Measurements from ENCODE around the gene EMC9. TPM values are rescaled to one million over a fixed set of nuclear protein-coding genes. Genes with fewer than 3 reads are reported as not detected.

The EMC9 gene
- total RNA-seq, 1 donor from 2014 or later, result 9.5 TPM

DNA sequence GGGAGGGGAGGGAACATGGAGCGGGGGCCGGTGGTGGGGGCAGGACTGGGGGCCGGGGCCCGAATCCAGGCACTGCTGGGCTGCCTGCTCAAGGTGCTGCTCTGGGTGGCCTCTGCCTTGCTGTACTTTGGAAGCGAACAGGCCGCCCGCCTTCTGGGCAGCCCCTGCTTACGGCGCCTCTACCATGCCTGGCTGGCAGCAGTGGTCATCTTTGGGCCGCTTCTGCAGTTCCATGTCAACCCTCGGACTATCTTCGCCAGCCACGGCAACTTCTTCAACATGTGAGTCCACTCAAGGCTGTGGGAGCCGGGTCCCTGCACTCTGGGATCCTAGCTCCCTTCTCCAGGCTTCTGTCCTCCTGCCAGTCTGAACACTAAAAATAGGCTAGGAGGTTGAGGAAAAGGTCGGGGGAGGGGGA lies 9.8 kb downstream of the EMC9 start:
- no peak for DNase-seq

DNA sequence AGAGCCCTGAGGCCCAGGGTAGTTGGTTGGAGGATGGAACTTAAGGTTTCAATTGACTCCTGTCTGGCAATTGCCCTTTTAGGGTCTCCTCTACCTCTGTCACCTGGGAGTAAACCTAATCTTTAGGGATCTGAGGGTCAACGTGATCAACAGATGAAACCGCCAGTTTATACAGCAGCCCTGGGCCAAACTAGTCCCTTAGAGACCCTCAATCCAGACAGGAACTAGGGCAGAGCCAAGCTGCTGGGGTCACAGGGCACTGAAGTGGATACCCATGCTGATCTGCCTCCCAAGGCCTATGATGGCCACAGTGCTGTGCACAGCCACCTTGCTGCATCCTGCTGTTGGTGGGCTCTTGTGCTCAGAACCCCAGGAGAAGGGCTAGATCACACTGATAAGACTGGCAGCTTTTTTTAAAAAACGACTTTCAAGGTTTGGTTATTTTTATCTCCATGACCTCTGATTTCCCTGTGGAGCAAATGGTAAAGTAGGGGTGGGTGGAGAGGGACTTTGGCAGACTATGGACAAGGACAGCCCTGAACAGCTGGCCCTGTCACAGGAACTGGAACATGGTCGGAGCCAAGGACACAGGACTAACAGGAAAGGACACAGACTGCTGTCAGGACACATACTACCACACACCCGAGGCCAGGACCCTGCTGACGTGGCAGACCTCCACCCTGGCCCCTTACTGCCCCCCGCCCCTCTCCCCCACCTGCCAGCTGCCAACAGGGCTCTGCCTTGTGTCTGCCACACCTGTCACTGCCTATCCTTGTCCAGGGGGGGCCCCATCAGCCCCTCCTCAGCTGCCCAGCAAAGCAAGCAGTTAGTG lies 10.5 kb downstream of the EMC9 start:
- DNase-seq, result no peak

DNA sequence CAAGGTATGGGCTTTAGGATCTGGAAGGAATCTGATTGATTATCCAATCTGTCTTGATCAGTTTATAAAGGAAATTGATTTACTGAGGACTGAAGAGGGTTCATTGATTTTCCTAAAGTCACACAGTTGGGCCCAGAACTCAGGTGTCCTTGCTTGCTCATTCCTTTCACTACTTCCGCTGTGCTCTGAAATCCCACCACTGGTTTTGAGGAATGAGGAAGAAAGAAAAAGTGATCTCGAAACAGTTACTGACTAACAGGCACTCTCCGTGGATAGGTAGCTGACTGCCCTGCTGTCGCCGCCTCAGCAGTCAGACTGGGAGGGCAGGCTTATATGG lies 11.0 kb downstream of the EMC9 start, which contains the start of gene FITM1:
Gene FITM1, plus strand, starts transcription at position 280 of the 337 bp plus-strand sequence. CDS start 905 bp downstream, outside the sequence.
- DNase-seq, result no peak

DNA sequence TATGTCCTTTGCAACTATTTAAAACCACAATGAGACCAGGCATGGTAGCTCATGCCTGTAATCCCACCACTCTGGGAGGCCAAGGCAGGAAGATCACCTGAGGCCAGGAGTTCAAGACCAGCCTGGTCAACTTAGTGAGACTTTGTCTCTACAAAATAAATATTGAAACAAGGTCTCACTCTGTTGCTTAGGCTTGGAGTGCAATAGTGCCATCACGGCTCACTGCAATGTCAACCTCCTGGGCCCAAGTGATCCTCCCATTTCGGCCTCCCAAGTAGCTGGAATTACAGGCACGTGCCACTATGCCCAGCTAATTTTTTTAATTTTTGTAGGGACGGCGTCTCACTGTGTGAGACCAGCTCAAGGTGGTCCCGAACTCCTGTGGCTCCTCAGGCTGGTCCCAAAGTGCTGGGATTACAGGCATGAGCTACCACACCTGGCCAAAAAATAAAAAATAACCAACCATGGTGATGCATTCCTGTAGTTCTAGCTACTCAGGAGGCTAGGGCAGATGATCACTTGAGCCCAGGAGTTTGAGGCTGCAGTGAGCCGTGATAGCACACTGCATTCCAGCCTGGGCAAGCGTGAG lies 11.9 kb downstream of the EMC9 start:
- no peak for DNase-seq

DNA sequence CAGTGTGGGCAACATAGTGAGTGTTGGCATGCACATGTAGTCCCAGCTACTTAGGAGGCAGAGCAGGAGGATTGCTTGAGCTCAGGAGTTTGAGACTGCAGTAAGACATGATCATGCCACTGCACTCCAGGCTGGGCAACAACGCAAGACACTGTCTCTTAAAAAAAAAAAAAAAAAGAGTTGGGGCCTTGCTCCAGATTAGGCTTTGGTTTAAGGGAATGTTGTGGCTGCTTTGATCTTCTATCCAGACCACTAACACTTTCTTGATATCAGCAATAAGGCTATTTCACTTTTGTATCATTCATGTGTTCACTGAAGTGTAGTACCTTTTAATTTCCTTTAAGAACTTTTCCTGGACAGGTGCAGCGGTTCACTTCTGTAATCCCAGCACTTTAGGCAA lies 13.7 kb downstream of the EMC9 start:
- no peak for DNase-seq

DNA sequence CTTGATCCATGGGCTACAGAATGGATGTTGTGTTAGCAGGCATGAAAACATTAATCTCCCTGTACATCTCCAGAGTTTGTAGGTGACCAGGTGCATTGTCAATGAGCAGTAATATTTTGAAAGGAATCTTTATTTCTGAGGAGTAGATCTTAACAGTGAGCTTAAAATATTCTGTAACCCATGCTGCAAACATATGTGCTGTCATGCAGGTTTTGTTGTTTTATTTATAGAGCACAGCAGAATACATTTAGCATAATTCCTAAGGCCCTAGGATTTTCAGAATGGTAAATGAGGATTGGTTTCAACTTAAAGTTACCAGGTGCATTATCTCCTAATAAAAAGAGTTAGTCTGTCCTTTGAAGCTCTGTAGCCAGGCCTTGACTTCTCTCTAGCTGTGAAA lies 14.5 kb downstream of the EMC9 start:
- DNase-seq, result no peak

DNA sequence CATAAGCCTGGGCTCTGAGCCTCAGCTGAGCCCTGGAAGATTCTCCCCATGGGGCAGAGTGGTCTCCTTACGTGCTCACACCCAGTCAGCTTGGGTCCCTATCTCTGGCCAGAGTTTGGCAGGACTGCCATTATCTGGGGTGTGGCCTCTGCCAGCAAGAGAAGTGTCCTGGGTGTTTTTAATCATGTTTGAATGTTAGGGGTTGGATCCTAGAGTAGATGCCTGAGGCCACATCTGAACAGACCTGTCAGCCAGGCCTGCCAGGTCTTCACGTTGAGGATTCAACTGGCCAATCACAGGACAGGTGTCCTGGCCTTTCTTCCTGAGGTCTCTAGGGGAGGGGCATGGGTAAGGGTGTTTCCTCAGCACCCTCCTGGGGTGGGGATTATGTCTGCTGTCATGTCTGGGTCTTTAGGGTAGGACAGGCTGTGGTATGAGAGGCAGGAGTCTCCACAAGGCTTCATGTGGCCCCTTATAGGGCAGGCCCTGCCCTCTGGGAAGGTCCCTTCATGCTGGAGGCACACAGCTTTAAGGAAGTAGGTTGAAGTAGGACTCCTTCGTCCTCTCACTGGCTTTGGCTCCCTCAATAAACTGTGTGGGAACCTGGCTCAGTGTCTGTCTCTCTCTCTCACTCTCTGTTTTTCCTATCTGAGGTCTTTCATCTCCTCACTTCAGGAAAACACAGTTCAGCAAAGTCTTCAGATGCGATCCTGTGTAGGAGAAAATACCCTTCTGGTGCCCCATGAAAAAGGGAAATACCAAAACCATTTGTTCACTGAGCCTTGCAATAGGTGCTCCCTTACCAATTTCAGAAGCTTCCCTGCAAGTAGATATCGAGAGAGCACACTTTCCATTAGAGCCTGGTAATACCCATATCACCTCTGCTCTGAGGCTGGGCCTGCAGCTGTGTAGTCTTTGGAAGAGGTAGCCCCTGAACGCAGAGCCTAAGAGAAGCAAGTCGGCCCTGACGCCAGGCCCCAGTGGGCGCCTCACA lies 17.7 kb downstream of the EMC9 start:
- DNase-seq, result no peak

DNA sequence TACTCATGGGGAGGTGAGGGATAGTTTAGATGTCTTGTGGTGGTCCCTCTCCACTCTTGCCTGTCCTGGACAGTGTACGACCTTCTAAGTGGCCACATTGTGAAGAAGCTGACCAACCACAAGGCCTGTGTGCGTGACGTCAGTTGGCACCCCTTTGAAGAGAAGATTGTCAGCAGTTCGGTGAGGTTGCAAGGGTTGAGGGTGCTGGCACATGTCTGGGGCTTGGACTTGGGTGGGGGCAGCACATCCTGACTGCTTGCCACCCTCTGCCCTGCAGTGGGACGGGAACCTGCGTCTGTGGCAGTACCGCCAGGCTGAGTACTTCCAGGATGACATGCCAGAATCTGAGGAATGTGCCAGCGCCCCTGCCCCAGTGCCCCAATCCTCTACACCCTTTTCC lies 18.5 kb downstream of the EMC9 start:
- DNase-seq, result no peak

DNA sequence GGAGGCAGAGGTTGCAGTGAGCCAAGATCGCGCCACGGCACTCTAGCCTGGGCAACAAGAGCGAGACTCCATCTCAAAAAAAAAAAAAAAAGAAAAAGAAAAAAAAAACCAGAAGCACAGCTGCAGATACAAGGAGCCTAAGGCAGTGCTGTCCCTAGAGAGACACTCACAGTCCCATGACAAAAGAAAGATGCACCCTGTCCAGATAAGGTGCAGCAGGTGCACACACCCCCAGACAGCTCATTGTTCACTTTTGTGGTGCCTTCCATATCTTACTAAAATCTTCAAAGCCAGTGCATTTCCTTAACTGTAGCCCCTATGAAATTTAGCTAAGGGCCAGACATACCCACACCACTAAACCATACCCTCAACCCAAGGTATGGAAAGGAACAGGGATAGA lies 19.0 kb downstream of the EMC9 start:
- DNase-seq, result no peak

DNA sequence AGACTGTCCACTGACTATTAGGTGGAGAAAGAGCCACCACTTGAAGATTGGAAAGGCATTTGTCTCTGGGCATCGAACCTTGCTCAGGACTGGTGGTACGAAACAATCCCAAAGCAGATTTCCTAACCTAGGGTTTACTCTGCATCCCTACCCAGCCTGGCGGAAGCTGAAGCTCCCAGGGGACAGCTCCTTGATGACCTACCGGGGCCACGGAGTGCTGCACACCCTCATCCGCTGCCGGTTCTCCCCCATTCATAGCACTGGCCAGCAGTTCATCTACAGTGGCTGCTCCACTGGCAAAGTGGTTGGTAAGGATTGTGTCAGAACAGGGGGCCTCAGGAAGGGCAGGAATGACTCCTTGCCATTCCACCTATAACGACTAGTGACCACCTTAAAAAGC lies 20.2 kb downstream of the EMC9 start:
- DNase-seq, result no peak

DNA sequence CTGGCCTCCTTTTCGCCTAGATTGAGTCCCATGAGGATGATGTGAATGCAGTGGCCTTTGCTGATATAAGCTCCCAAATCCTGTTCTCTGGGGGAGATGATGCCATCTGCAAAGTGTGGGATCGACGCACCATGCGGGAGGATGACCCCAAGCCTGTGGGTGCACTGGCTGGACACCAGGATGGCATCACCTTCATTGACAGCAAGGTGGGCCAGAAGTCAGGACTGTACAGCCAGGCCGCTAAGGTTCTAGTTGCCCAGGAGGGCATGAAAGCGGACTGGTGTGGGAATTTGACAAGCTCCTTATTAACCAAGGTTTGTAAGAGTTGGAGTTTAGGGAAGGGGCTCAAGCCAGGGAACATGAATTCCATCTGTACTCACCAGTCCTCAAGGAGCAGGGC lies 21.7 kb downstream of the EMC9 start:
- no peak for DNase-seq

DNA sequence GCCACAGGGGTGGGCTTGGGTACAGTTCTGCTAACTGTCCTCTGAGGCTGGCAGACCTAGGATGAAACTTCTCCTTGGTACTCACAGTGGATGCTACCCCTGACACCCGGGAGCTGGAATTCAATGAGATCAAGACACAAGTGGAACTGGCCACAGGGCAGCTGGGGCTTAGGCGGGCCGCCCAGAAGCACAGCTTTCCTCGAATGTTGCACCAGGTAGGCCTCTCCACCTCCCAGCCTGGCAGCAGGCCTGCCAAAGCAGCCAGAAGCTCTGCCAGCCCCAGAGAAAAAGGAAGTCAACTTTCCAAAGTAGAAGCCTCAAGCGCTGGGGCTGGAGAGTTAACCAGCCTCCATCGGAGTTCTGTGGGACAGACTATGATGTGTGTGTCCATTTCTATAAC lies 24.2 kb downstream of the EMC9 start:
- no peak for DNase-seq

DNA sequence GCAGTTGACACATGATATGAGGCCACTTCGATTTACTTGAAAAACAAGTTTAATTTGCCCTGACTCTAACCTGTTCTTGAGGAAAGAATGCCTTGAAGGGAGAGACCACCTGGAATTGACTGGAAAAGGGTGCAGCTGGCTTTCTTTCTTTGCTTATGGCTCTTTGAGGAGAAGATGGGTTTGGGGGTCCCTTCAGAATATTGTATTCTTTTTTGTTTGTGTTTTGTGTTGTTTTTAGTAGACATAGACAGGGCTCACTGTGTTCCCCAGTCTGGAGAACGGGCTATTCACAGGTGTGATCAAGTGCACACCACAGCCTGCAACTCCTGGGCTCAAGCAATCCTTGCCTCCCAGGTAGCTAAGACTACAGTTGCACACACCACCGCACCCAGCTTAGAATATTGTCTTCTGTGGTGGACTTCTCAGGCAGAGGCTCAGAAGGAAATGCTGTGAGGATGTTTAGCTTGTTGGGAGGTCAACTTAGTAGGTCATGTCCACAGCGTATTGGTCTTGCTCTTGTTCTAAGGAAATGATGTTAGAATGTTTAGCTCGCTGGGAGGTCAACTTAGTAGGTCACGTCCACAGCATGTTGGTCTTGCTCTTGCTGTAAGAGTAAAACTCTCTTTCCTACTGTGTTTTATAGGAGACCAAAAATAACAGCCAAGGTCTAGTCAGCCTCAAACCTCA lies 25.1 kb downstream of the EMC9 start:
- no peak for DNase-seq

DNA sequence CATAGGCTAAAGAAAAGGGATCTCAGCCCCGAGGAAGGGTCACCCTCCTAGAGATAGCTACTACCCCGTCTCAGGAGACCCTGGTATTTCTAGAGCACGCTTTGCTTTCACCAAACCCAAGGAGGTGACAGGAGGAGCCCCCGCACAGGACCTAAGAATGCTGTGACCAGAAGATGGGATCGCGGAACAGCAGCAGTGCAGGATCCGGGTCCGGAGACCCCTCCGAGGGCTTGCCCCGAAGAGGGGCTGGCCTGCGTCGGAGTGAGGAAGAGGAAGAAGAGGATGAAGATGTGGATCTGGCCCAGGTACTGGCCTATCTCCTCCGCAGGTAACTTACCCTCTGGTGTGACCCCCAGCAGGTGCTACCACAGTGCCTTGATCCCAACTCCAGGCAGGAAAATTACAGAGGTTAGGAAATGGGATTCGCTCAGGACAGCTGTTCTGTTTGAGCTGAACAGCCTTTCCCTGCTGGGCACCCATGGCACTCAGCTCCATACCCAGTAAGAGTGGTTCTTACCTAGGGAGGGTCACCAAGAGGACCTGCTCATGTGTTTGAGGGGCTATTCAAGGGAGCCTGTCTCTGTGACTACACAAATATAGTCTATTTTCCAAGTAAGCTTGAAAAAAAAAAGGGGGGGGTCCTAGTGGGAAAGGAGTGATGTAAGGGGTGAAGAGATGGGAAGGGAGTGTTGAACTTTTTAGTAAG lies 25.8 kb downstream of the EMC9 start:
- DNase-seq, result no peak

DNA sequence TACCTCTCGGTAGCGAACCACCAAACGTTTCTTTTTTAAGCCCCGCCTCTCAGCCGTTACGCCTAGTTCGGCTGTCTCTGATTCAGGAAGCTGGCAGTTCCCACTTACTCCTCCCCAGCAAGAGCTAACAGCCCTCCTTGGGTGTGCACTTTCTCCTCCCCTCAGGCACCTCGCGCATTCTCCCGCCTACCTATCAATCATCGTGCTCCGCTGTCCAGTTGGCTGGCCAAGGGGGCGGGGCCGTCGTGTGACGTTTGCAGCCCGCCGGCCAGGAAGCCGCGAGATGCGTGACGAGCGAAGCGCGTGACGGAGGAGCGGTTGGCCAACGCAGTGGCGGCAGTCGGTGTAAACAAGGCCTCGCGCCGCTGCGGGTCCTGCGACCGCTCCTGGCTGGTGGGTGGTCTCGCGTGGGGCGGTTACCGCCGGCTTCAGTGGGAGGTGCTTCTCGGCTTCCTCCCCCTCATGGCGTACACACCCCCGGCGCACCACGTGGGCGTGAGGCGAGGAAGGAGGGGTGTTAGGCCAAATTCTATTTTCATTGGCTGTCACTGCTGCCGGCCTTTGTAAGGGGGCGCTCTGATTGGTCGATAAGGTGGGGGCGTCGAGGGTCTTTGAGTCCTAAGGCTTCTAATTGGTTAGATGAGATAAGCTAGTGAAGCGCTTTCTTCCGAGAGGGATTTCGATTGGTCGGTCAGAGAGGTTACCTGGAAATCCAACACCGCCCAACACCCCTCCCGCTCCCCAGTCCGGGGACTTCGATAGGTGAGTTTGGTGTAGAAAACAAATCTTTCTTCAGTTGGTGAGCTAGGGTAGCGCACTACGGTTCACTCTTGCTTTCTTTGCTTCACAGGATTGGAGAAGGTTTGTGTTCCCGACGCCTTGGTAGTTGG lies 26.6 kb downstream of the EMC9 start, which contains the start of the genes DCAF11 and NRL:
Gene DCAF11, plus strand, starts transcription at position 246 of the 890 bp plus-strand sequence. CDS start 818 bp downstream, outside the sequence.
Gene NRL, minus strand, starts transcription at position 418 of the 890 bp plus-strand sequence. CDS start 32,101 bp downstream, outside the sequence.
- peak; percentile 98 for DNase-seq

DNA sequence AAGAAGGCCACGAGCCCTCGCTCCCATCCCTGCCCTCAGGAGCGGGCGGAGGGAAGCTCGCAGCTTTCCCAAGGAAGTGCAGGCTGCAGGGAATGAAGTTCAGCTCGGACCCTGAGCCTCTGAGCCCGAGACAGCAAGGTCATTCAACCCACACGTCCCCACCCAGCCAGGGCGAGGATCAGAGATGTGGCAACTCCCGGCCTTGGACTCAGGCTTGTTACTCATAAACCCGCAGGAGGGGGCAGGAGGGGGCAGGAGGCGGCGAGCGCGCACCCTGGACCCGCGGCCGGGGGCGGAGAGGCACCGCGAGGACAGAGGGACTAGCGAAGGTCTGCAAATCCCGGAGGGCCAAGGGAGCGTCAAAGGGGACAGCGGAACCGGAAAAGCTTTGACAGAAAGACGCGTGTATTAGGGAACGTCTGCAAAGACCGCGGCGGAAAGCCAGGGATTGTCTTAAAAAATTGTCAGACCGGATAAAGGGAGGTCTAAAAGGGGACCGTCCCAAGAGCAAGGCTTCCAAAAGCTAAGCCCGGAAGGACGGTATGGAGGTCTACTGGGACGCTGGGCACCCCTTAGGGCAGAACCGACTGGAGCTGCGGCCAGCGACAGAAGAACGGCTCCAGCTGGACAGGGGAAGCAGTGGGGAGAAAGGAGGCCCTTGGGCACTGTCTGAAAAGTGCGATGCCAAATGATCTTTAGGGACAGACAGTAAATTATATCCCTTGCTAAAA lies 27.4 kb downstream of the EMC9 start:
- peak; percentile 85 for DNase-seq

DNA sequence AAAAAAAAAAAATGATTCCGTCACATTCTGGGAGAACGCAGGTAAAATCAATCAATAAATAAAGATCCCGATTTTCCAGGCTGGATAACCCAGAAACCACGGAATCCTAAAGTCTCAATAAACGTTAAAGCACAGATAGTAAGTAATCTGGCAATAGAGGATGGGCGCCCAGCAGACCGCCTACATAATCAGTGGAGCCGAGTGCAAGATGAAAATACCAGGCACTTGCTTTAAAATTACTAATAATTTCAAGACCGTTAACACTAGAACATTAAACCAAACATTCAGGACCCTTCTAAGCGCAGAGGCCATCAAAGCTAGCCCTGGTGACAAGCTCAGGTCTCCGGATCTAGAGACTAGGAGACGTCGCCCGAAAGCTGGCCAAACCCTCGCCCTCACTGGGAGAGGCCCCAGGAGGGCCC lies 28.0 kb downstream of the EMC9 start:
- DNase-seq, result no peak

DNA sequence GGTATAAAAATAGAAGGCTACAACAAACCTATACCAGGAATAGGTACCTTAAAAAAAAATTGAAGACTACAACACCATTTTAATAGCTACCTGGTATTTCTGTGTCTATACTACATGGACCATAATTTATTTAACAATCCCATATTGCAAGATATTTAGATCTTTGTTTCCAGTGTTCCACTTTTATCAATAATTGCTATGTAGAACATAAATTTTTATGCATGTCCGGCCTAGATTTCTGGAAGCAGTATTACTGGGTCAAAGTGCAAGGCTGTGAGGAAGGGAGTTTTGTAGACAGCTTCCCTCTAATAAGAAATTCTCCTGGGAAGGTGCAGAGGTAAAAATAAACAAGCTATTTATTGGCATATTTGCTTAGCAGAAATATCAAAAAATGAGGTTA lies 30.9 kb downstream of the EMC9 start:
- DNase-seq, result no peak

DNA sequence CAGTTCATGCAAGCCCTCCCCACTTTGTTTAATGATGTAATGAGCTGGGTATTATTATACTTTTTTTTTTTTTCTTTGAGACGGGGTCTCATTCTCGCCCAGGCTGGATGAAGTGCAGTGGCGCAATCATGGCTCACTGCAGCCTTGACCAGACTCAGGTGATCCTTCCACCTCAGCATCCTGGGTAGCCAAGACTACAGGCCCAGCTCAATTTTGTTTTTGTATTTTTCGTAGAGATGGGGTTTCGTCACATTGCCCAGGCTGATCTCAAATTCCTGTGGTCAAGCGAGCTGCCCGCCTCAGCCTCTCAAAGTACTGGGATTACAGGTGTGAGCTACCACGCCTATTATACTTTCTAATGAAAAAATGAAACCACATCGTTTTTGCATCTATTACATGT lies 31.3 kb downstream of the EMC9 start:
- DNase-seq, result no peak

Data from occipital lobe (tissue), 2 donors.